Measurements from ENCODE around the gene NHS. TPM values are rescaled to one million over a fixed set of nuclear protein-coding genes. Genes with fewer than 3 reads are reported as not detected.

Gene NHS
- total RNA-seq, 1 donor from 2014 or later = 6.6 TPM

DNA sequence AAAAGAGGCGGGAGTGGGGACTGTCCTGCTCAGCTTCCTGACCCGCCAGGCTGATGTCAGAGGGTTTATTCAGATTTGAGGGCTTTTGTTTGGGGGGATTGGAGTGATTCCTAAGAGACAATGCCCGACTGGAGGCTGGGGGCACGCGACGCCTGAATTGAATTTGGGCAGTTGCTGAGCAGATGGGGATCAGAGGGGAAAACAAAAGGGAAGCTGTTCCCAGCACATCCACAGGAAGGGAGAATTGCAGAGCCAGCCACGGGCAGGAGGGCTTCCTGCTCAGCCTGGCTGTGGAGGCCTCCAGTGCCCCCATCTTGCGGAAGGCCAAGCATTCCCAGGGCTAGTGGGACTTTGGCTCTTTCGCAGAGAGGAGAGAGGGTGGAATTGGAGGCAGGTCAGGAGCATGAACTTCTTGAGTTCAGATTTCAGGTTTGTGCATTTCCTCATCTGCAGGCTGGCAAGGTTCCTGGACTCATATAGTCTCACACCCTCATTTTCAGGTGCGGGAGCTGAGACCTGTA is 162.8 kb downstream of the NHS start:
- Histone ChIP-seq H2AFZ (ENCODE audit: low read depth, low read length) (no peak overlapping the region), H3K27me3 (ENCODE audit: insufficient read depth, low read length) (no peaks in the 10 kb centered on the region), H3K4me1 (ENCODE audit: insufficient read depth, low read length) (no peaks in the 10 kb centered on the region), H3K9ac (ENCODE audit: low read length) (no peak overlapping the region), H3K4me2 (ENCODE audit: low read length) (no peak overlapping the region), H3K4me3 (ENCODE audit: insufficient read depth, low read depth, low read length) (no peak overlapping the region), H3K9me3 (ENCODE audit: insufficient read depth, low read depth, low read length) (no peaks in the 10 kb centered on the region), H3K79me2 (ENCODE audit: insufficient read depth, low read length) (peaks cover 6% of the 10 kb centered on the region), H3K36me3 (ENCODE audit: insufficient read depth, low read length) (no peaks in the 10 kb centered on the region), H4K20me1 (ENCODE audit: insufficient read depth, low read length) (no peaks in the 10 kb centered on the region), H3K27ac (ENCODE audit: low read depth, low read length) (no peak overlapping the region)
- H3K9me3 Mint-ChIP-seq (ENCODE audit: unreplicated experiment) = no peaks in the 10 kb centered on the region
- no peak for FAIRE-seq
- no peak for TF ChIP-seq EZH2 (IDR thresholded peaks at IDR 0.05; ENCODE audit: insufficient read depth, low read length)
- TF ChIP-seq, protein P1, sequence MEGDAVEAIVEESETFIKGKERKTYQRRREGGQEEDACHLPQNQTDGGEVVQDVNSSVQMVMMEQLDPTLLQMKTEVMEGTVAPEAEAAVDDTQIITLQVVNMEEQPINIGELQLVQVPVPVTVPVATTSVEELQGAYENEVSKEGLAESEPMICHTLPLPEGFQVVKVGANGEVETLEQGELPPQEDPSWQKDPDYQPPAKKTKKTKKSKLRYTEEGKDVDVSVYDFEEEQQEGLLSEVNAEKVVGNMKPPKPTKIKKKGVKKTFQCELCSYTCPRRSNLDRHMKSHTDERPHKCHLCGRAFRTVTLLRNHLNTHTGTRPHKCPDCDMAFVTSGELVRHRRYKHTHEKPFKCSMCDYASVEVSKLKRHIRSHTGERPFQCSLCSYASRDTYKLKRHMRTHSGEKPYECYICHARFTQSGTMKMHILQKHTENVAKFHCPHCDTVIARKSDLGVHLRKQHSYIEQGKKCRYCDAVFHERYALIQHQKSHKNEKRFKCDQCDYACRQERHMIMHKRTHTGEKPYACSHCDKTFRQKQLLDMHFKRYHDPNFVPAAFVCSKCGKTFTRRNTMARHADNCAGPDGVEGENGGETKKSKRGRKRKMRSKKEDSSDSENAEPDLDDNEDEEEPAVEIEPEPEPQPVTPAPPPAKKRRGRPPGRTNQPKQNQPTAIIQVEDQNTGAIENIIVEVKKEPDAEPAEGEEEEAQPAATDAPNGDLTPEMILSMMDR (IDR thresholded peaks at IDR 0.05; ENCODE audit: insufficient read depth, low read depth, low read length) = no peak
- H3K4me3 Mint-ChIP-seq (ENCODE audit: unreplicated experiment) = no peak overlapping the region
- H3K27me3 Mint-ChIP-seq (ENCODE audit: low read depth, unreplicated experiment) = no peaks in the 10 kb centered on the region
- no peaks in the 10 kb centered on the region for H3K36me3 Mint-ChIP-seq (ENCODE audit: low read depth, unreplicated experiment)
- H3K4me1 Mint-ChIP-seq (ENCODE audit: low read depth, unreplicated experiment) = peaks cover 12% of the 10 kb centered on the region
- peak overlapping the region; percentile 47 for H3K27ac Mint-ChIP-seq (ENCODE audit: unreplicated experiment)
- DNase-seq (ENCODE audit: low read depth) = no peak

DNA sequence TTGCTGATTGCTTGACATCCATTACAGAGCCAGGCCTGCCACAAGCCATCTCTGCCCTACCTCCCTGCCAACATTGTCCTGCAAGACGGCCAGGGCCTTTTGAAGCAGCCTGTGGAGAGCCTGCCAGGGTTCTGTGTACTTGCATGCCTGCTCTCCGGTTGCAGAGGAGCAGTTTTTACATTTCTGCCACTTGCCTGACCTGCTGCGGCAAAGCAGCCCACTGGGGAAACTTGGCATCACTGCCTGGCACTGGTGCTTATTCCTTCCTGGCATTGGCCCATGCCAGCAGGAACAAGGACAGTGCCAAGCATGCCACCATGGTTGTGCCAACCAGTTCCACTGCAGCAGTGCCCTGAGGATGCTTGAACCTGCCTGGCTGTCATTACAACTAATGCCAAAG is 167.1 kb downstream of the NHS start:
- H3K27me3 ChIP-seq (ENCODE audit: insufficient read depth, low read length) = no peaks in the 10 kb centered on the region
- Mint-ChIP-seq H3K4me3 (ENCODE audit: unreplicated experiment) (no peak overlapping the region), H3K27ac (ENCODE audit: unreplicated experiment) (no peak overlapping the region), H3K27me3 (ENCODE audit: low read depth, unreplicated experiment) (no peaks in the 10 kb centered on the region), H3K36me3 (ENCODE audit: low read depth, unreplicated experiment) (no peaks in the 10 kb centered on the region), H3K9me3 (ENCODE audit: unreplicated experiment) (no peaks in the 10 kb centered on the region), H3K4me1 (ENCODE audit: low read depth, unreplicated experiment) (peaks cover 17% of the 10 kb centered on the region)
- FAIRE-seq (no peak), DNase-seq (ENCODE audit: low read depth) (no peak)
- peaks cover 6% of the 10 kb centered on the region for H3K79me2 ChIP-seq (ENCODE audit: insufficient read depth, low read length)
- H3K4me1 ChIP-seq (ENCODE audit: insufficient read depth, low read length) = no peaks in the 10 kb centered on the region
- no peaks in the 10 kb centered on the region for H3K36me3 ChIP-seq (ENCODE audit: insufficient read depth, low read length)
- TF ChIP-seq, protein P1 (IDR thresholded peaks at IDR 0.05; ENCODE audit: insufficient read depth, low read depth, low read length) = no peak
- no peak for TF ChIP-seq EZH2 (IDR thresholded peaks at IDR 0.05; ENCODE audit: insufficient read depth, low read length)
- H3K27ac ChIP-seq (ENCODE audit: low read depth, low read length) = no peak overlapping the region
- no peaks in the 10 kb centered on the region for H3K9me3 ChIP-seq (ENCODE audit: insufficient read depth, low read depth, low read length)
- no peak overlapping the region for H3K4me3 ChIP-seq (ENCODE audit: insufficient read depth, low read depth, low read length)
- no peak overlapping the region for H3K4me2 ChIP-seq (ENCODE audit: low read length)
- no peak overlapping the region for H2AFZ ChIP-seq (ENCODE audit: low read depth, low read length)
- no peaks in the 10 kb centered on the region for H4K20me1 ChIP-seq (ENCODE audit: insufficient read depth, low read length)
- no peak overlapping the region for H3K9ac ChIP-seq (ENCODE audit: low read length)

DNA sequence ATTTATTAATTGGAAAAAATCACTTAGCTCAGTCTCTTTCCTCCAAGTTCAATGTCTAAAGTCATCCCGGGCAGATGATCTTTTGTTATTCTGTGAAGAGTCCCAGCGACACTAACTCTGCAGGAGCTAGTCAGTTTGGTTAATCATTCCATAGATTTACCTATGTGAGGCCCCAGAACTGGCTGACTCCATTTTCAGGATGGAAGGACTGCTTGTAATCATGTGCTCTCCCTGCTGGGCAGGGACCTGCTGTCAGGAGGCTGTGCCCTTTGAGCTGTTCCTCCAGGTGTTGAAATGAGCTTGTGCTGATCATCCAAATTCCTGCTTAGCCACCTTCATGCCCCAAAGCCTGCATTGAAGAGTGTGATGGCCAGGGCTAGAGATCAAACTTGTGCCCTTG is 169.8 kb downstream of the NHS start:
- Mint-ChIP-seq H3K27me3 (ENCODE audit: low read depth, unreplicated experiment) (no peaks in the 10 kb centered on the region), H3K9me3 (ENCODE audit: unreplicated experiment) (no peaks in the 10 kb centered on the region), H3K4me1 (ENCODE audit: low read depth, unreplicated experiment) (peaks cover 35% of the 10 kb centered on the region), H3K27ac (ENCODE audit: unreplicated experiment) (no peak overlapping the region), H3K4me3 (ENCODE audit: unreplicated experiment) (no peak overlapping the region), H3K36me3 (ENCODE audit: low read depth, unreplicated experiment) (no peaks in the 10 kb centered on the region)
- no peak for TF ChIP-seq EZH2 (IDR thresholded peaks at IDR 0.05; ENCODE audit: insufficient read depth, low read length)
- TF ChIP-seq, protein P1 (IDR thresholded peaks at IDR 0.05; ENCODE audit: insufficient read depth, low read depth, low read length) = no peak
- Histone ChIP-seq H3K4me2 (ENCODE audit: low read length) (no peak overlapping the region), H3K9ac (ENCODE audit: low read length) (no peak overlapping the region), H3K9me3 (ENCODE audit: insufficient read depth, low read depth, low read length) (no peaks in the 10 kb centered on the region), H3K36me3 (ENCODE audit: insufficient read depth, low read length) (no peaks in the 10 kb centered on the region), H3K27me3 (ENCODE audit: insufficient read depth, low read length) (no peaks in the 10 kb centered on the region), H3K27ac (ENCODE audit: low read depth, low read length) (no peak overlapping the region), H3K4me1 (ENCODE audit: insufficient read depth, low read length) (peaks cover 17% of the 10 kb centered on the region), H3K79me2 (ENCODE audit: insufficient read depth, low read length) (no peaks in the 10 kb centered on the region), H3K4me3 (ENCODE audit: insufficient read depth, low read depth, low read length) (no peak overlapping the region), H2AFZ (ENCODE audit: low read depth, low read length) (no peak overlapping the region), H4K20me1 (ENCODE audit: insufficient read depth, low read length) (no peaks in the 10 kb centered on the region)
- peak; percentile 73 for FAIRE-seq
- DNase-seq (ENCODE audit: low read depth) = no peak
